GM21515 (cell line): ENCODE results near the gene ZNF621.

ENCODE experiments used
- ATAC-seq: cut with Tn5 transposase; IDR thresholded peaks from one replicate; pipeline ENCODE4 v1.9.1; 2021; ENCODE audit not compliant: unreplicated experiment

Gene ZNF621

GRCh38 chr3:40524568-40525285 is at the start of gene ZNF621:
Gene ZNF621 (plus strand): TSS chr3:40524960. CDS start chr3:40525841, 881 bp downstream.
- peak; percentile 99 for ATAC-seq

GRCh38 chr3:40476478-40477470 is 48.0 kb upstream of the ZNF621 start, which contains the start of gene ZNF619:
Gene ZNF619 (plus strand): TSS chr3:40477122. CDS start chr3:40477980, 858 bp downstream.
- ATAC-seq, result peak; percentile 83

GRCh38 chr3:40477666-40478065 is 47.1 kb upstream of the ZNF621 start:
- ATAC-seq, result no peak

GRCh38 chr3:40487172-40487571 is 37.6 kb upstream of the ZNF621 start:
- ATAC-seq, result no peak

GRCh38 chr3:40490916-40491315 is 33.8 kb upstream of the ZNF621 start:
- ATAC-seq, result no peak

- no peak for ATAC-seq
Measured at GRCh38 chr3:40494698-40495097, 30.1 kb upstream of the ZNF621 start.

- ATAC-seq, result no peak
Measured at GRCh38 chr3:40497288-40497687, 27.5 kb upstream of the ZNF621 start.

GRCh38 chr3:40499952-40500351 is 24.8 kb upstream of the ZNF621 start:
- ATAC-seq, result no peak

- no peak for ATAC-seq
Measured at GRCh38 chr3:40502034-40502433, 22.7 kb upstream of the ZNF621 start.

GRCh38 chr3:40504636-40505430 is 19.9 kb upstream of the ZNF621 start:
- no peak for ATAC-seq

GRCh38 chr3:40505599-40506462 is 18.9 kb upstream of the ZNF621 start, which contains the start of gene ZNF620:
Gene ZNF620 (plus strand): TSS chr3:40506039. CDS start chr3:40506353, 314 bp downstream.
- peak; percentile 75 for ATAC-seq

GRCh38 chr3:40511031-40511718 is 13.6 kb upstream of the ZNF621 start:
- no peak for ATAC-seq

GRCh38 chr3:40516201-40516600 is 8.6 kb upstream of the ZNF621 start:
- ATAC-seq, result no peak

- no peak for ATAC-seq
Measured at GRCh38 chr3:40518067-40518466, 6.7 kb upstream of the ZNF621 start.

- no peak for ATAC-seq
Measured at GRCh38 chr3:40518848-40519247, 5.9 kb upstream of the ZNF621 start.

GRCh38 chr3:40521254-40521653 is 3.5 kb upstream of the ZNF621 start:
- ATAC-seq, result no peak

- ATAC-seq, result no peak
Measured at GRCh38 chr3:40523781-40524180, 979 bp upstream of the ZNF621 start.

GRCh38 chr3:40524222-40524567 is 565 bp upstream of the ZNF621 start:
- ATAC-seq, result peak; percentile 25

- ATAC-seq, result no peak
Measured at GRCh38 chr3:40528426-40528825, 3.7 kb downstream of the ZNF621 start.
